B cell (primary cell): ENCODE results near the gene COASY. TPM values are rescaled to one million over a fixed set of nuclear protein-coding genes. Genes with fewer than 3 reads are reported as not detected.
A peak's percentile ranks its signal among the peaks of the same experiment; 100 is the strongest.

Experiments used
- ATAC-seq: fragments of 200-7000 bp; cut with Tn5 transposase; one replicate; pipeline ENCODE4 v1.10.0; 2021; ENCODE audit warnings: low read depth, mild to moderate bottlenecking, moderate number of reproducible peaks, moderate library complexity
- CTCF ChIA-PET: fragments of 350-600 bp; sonication (Branson Sonifier 250); formaldehyde crosslinking; loops from one replicate; lab custom pipeline; 2021; ENCODE audit warnings: antibody characterized with exemption, inconsistent platforms; lab: Charles Lee
- POLR2A ChIA-PET: fragments of 350-600 bp; sonication (Branson Sonifier 250); formaldehyde crosslinking; loops from one replicate; lab custom pipeline; 2021; ENCODE audit warnings: antibody characterized with exemption; lab: Charles Lee
- DNase-seq: peaks from one replicate; pipeline ENCODE4 v3.0.0; 2013
- H2AFZ ChIP-seq: 2 replicates; pipeline ENCODE4 v1.6.1; 2012; ENCODE audit warnings: mild to moderate bottlenecking, low read depth, low read length; ENCODE audit not compliant: insufficient read depth, poor library complexity, severe bottlenecking
- H3K27ac ChIP-seq, 2 donors: 1 replicate in 1 of 2; 2 replicates in 1 of 2; pipeline ENCODE4 v1.5.1; 2012 to 2013; ENCODE audit warnings: low read length in 2 of 2, mild to moderate bottlenecking in 2 of 2, moderate library complexity in 1 of 2
- H3K27me3 ChIP-seq, 4 experiments: fragments of 200-600 bp in 1 of 4; sonication (generic) in 1 of 4; replicated peaks in 1 of 4; 1 replicate in 2 of 4; 2 replicates in 2 of 4; pipeline versions ENCODE4 v1.6.1 to v1.7.0; 2013 to 2016; ENCODE audit warnings: low read length in 3 of 4, mild to moderate bottlenecking in 2 of 4, mixed read lengths in 1 of 4, moderate library complexity in 1 of 4; ENCODE audit not compliant: insufficient read depth in 4 of 4, control insufficient read depth in 3 of 4; ENCODE audit errors: control extremely low read depth in 1 of 4
- H3K36me3 ChIP-seq, 2 experiments: replicated peaks in 1 of 2; 1 replicate in 1 of 2; 2 replicates in 1 of 2; pipeline versions ENCODE4 v1.6.1 to v1.7.1; 2013; ENCODE audit warnings: low read length in 1 of 2; ENCODE audit not compliant: insufficient read depth in 2 of 2, control insufficient read depth in 1 of 2; ENCODE audit errors: control extremely low read depth in 1 of 2, extremely low read depth in 1 of 2
- H3K4me1 ChIP-seq, 2 donors: fragments of 200-600 bp in 1 of 2; sonication (generic) in 1 of 2; 1 replicate in 1 of 2; 2 replicates in 1 of 2; pipeline versions ENCODE4 v1.5.1 to v1.6.1; 2013 to 2017; ENCODE audit warnings: low read length in 2 of 2; ENCODE audit not compliant: control insufficient read depth in 2 of 2, insufficient read depth in 2 of 2
- H3K4me2 ChIP-seq: replicated peaks from 2 replicates; pipeline ENCODE3; 2012; ENCODE audit warnings: mild to moderate bottlenecking, low read depth, low read length; ENCODE audit not compliant: poor library complexity, severe bottlenecking
- H3K4me3 ChIP-seq, 5 experiments: fragments of 200-600 bp in 1 of 5; sonication (generic) in 1 of 5; 1 replicate in 3 of 5; 2 replicates in 2 of 5; pipeline versions ENCODE4 v1.5.1 to v1.7.0; 2011 to 2016; ENCODE audit warnings: low read length in 4 of 5, mild to moderate bottlenecking in 4 of 5, low read depth in 2 of 5, control low read depth in 1 of 5, moderate library complexity in 1 of 5; ENCODE audit not compliant: insufficient read depth in 1 of 5; ENCODE audit errors: control extremely low read depth in 1 of 5, extremely low read depth in 1 of 5
- H3K79me2 ChIP-seq: fragments of 200-600 bp; sonication (generic); one replicate; pipeline ENCODE4 v1.6.0; 2016; ENCODE audit warnings: low read length; ENCODE audit not compliant: control insufficient read depth, insufficient read depth
- H3K9ac ChIP-seq: fragments of 200-600 bp; sonication (generic); 2 replicates; pipeline ENCODE4 v1.6.1; 2017; ENCODE audit warnings: mild to moderate bottlenecking, low read length, moderate library complexity
- H3K9me3 ChIP-seq, 3 donors: one replicate each; pipeline versions ENCODE4 v1.6.1 to v1.7.1; 2013; ENCODE audit warnings: low read length in 2 of 3; ENCODE audit not compliant: control insufficient read depth in 2 of 3, insufficient read depth in 1 of 3; ENCODE audit errors: control extremely low read depth in 1 of 3
- H4K20me1 ChIP-seq: 2 replicates; pipeline ENCODE4 v1.6.0; 2012; ENCODE audit warnings: mild to moderate bottlenecking, low read length; ENCODE audit not compliant: insufficient read depth, control insufficient read depth, poor library complexity, severe bottlenecking
- H3K27ac Mint-ChIP-seq: one replicate; pipeline ENCODE4 v1.8.0; 2021; ENCODE audit warnings: mixed read lengths
- H3K27me3 Mint-ChIP-seq: one replicate; pipeline ENCODE4 v1.8.0; 2021; ENCODE audit warnings: mixed read lengths
- H3K4me1 Mint-ChIP-seq: one replicate; pipeline ENCODE4 v1.8.0; 2021; ENCODE audit warnings: mixed read lengths
- H3K4me3 Mint-ChIP-seq: one replicate; pipeline ENCODE4 v1.8.0; 2021; ENCODE audit warnings: mixed read lengths
- H3K9me3 Mint-ChIP-seq: one replicate; pipeline ENCODE4 v1.8.0; 2022; ENCODE audit warnings: mixed read lengths; ENCODE audit not compliant: insufficient read depth
- CTCF ChIP-seq: fragments of 200-600 bp; IDR thresholded peaks from one replicate; pipeline ENCODE4 v1.8.0; 2022; ENCODE audit warnings: antibody characterized with exemption, mild to moderate bottlenecking
- EZH2 ChIP-seq: IDR thresholded peaks from 2 replicates; pipeline ENCODE4 v1.6.1; 2012; ENCODE audit warnings: borderline replicate concordance, low read depth, mild to moderate bottlenecking, moderate library complexity, low read length; ENCODE audit not compliant: insufficient read depth, poor library complexity, severe bottlenecking
- WGBS: methylation state at CpG from one replicate; pipeline ENCODE4 v1.1.5; 2013; ENCODE audit warnings: missing lambda C conversion rate; ENCODE audit not compliant: insufficient coverage; 5-methylcytosine and 5-hydroxymethylcytosine counted together
- intact Hi-C: fragments of 100-400 bp; cut with micrococcal nuclease; formaldehyde crosslinking; loops from one replicate; pipeline ENCODE4 v1.10.0; 2022
- polyA plus RNA-seq: library from polyadenylated mRNA; depleted of rRNA; stranded (reverse); fragments of >200 nt; gene quantifications from 2 replicates; pipeline ENCODE4 v1.2.3, GENCODE V29; 2012
- total RNA-seq, 2 donors: library from RNA; stranded (reverse); fragments of 120-200 nt in 1 of 2; gene quantifications; 1 replicate in 1 of 2; 2 replicates in 1 of 2; pipeline versions ENCODE4 v1.2.3 to v1.2.4, GENCODE V29; 2013 to 2022

Gene COASY
- total and polyA plus RNA-seq, 2 donors (not counting 1 experiment from before 2014, with no cell fraction given): 76.6 to 82.3 TPM

- peaks cover 3% of the 10 kb centered on the region for H3K79me2 ChIP-seq
- no peak overlapping the region for H3K27ac Mint-ChIP-seq
- H3K4me3 ChIP-seq: peak overlapping the region in 4 of 5 experiments; percentile 45 to 66 (median 53)
- H3K27me3 Mint-ChIP-seq: no peaks in the 10 kb centered on the region
- H3K9ac ChIP-seq: peak overlapping the region; percentile 62
- CTCF ChIA-PET: interaction anchor here (0.5 to 3.0 kb wide), 20 partner anchors 9 to 581 kb away, joined by 3 to 39 read pairs (median 4); partner anchors contain the start of genes DHX58, MLX, NAGLU and PSMC3IP
- H3K27ac ChIP-seq: no peak overlapping the region
- no peaks in the 10 kb centered on the region for H3K27me3 ChIP-seq
- H4K20me1 ChIP-seq: peaks cover 13% of the 10 kb centered on the region
- peaks cover 17% of the 10 kb centered on the region for H3K4me1 Mint-ChIP-seq
- 20% methylated on average over 65 of the region's 74 CpGs for WGBS
- H3K9me3 ChIP-seq: no peaks in the 10 kb centered on the region
- TF ChIP-seq CTCF: peak; percentile 74
- TF ChIP-seq EZH2: no peak
- peaks cover 10 to 18% of the 10 kb centered on the region in 2 donors for H3K4me1 ChIP-seq
- intact Hi-C loops: loop anchor here (1.0 kb wide), 5 partner anchors 12 to 30 kb away; partner anchors contain the start of genes COASY, MLX and NAGLU
- no peaks in the 10 kb centered on the region for H3K9me3 Mint-ChIP-seq
- peak overlapping the region; percentile 80 for H3K4me2 ChIP-seq
- H3K36me3 ChIP-seq: peaks cover 0 to 2% of the 10 kb centered on the region in 2 experiments
- DNase-seq: peak; percentile 89
- peak; percentile 97 for ATAC-seq
- H2AFZ ChIP-seq: peak overlapping the region; percentile 66
- peak overlapping the region; percentile 74 for H3K4me3 Mint-ChIP-seq
- POLR2A ChIA-PET: interaction anchor here (0.6 to 2.1 kb wide), 8 partner anchors 12 to 276 kb away, joined by 3 to 12 read pairs (median 6); partner anchors contain the start of genes BECN1, MLX, NAGLU and PSMC3IP
Measured at GRCh38 chr17:42548070-42548837, 13.7 kb upstream of the COASY start.
